K562 (cell line): Measurements from ENCODE around the gene ANKRD13D. TPM values are rescaled to one million over a fixed set of nuclear protein-coding genes. Genes with fewer than 3 reads are reported as not detected.

Experiments used
- ATAC-seq: fragments of 200-7000 bp; cut with Tn5 transposase; 3 replicates; pipeline ENCODE4 v1.9.1; 2020; ENCODE audit warnings: moderate library complexity
- BruUV-seq: library from RNA; stranded (reverse); fragments of 400-500 nt; replicated peaks from 2 replicates; lab custom pipeline; 2021; lab: Mats Ljungman, UMichigan
- CTCF ChIA-PET: fragments of 300-600 bp; formaldehyde crosslinking; extraction: SDS; loops from one replicate; lab custom pipeline; 2021; ENCODE audit warnings: low intra/inter-chr PET ratio; lab: Yijun Ruan, JAX
- POLR2A ChIA-PET: fragments of 300-600, 350-650 bp; sonication (Branson Sonifier 250); formaldehyde crosslinking; extraction: SDS; loops from one replicate; lab custom pipeline; 2021; ENCODE audit warnings: antibody characterized with exemption, inconsistent platforms; lab: Yijun Ruan, JAX
- DNase-seq, 4 experiments: peaks; one replicate each; pipeline versions ENCODE4 v3.0.0 to v3.0.0-alpha.2; 2011 to 2018; ENCODE audit warnings: low spot score in 3 of 4, mixed read lengths in 3 of 4; ENCODE audit errors: extremely low read depth in 1 of 4
- FAIRE-seq: peaks from 2 replicates; lab custom pipeline; 2011; peaks lifted over from hg19 to GRCh38; lab: Jason Lieb, UNC
- H2AFZ ChIP-seq: 2 replicates; pipeline ENCODE4 v1.6.0; 2011; ENCODE audit warnings: low read depth, low read length, control low read depth, inconsistent platforms
- H3K27ac ChIP-seq: fragments of 200-600 bp; 3 replicates; pipeline ENCODE4 v1.8.0; 2011; ENCODE audit warnings: low read depth, mild to moderate bottlenecking, control low read depth, inconsistent platforms, low read length, moderate library complexity, mixed read lengths; ENCODE audit errors: extremely low read depth
- H3K27me3 ChIP-seq, 2 experiments: fragments of 300-600 bp in 1 of 2; 2 replicates in 1 of 2; 3 replicates in 1 of 2; pipeline versions ENCODE4 v1.6.0 to v1.8.0; 2011; ENCODE audit warnings: inconsistent platforms in 2 of 2, low read length in 2 of 2, mild to moderate bottlenecking in 1 of 2, mixed read lengths in 1 of 2, moderate library complexity in 1 of 2; ENCODE audit not compliant: control insufficient read depth in 2 of 2, insufficient read depth in 2 of 2
- H3K36me3 ChIP-seq: fragments of 300-600 bp; 3 replicates; pipeline ENCODE4 v1.8.0; 2011; ENCODE audit warnings: mild to moderate bottlenecking, low read length, inconsistent platforms; ENCODE audit not compliant: control insufficient read depth, insufficient read depth
- H3K4me1 ChIP-seq, 2 experiments: fragments of 200-600 bp in 1 of 2; replicated peaks in 1 of 2; 2 replicates in 1 of 2; 3 replicates in 1 of 2; pipeline versions ENCODE4 v1.5.1 to v1.8.0; 2011; ENCODE audit warnings: inconsistent platforms in 2 of 2, low read length in 2 of 2, mild to moderate bottlenecking in 1 of 2, mixed read lengths in 1 of 2, moderate library complexity in 1 of 2; ENCODE audit not compliant: control insufficient read depth in 2 of 2, insufficient read depth in 2 of 2
- H3K4me2 ChIP-seq: 2 replicates; pipeline ENCODE4 v1.6.1; 2011; ENCODE audit warnings: low read length, control low read depth, inconsistent platforms, mixed read lengths; ENCODE audit not compliant: insufficient read depth
- H3K4me3 ChIP-seq: fragments of 200-600 bp; sonication (generic), shearing (Covaris generic); 2 replicates; pipeline ENCODE4 v1.5.1; 2016; ENCODE audit warnings: control low read depth, inconsistent platforms
- H3K79me2 ChIP-seq: fragments of 200-600 bp; 3 replicates; pipeline ENCODE4 v1.8.0; 2011; ENCODE audit warnings: low read length, inconsistent platforms; ENCODE audit not compliant: control insufficient read depth, insufficient read depth
- H3K9ac ChIP-seq, 2 experiments: 2 replicates each; pipeline versions ENCODE4 v1.6.0 to v1.6.1; 2011; ENCODE audit warnings: low read depth in 2 of 2, low read length in 2 of 2, control low read depth in 1 of 2, inconsistent platforms in 1 of 2, mild to moderate bottlenecking in 1 of 2, mixed read lengths in 1 of 2; ENCODE audit not compliant: insufficient read depth in 1 of 2
- H3K9me1 ChIP-seq: one replicate; pipeline ENCODE4 v1.6.0; 2011; ENCODE audit warnings: inconsistent platforms, mild to moderate bottlenecking, low read length, moderate library complexity; ENCODE audit not compliant: control insufficient read depth, insufficient read depth
- H3K9me3 ChIP-seq: replicated peaks from 2 replicates; pipeline ENCODE4 v1.5.1; 2011; ENCODE audit warnings: low read depth, low read length, inconsistent platforms; ENCODE audit not compliant: control insufficient read depth, insufficient read depth
- H4K20me1 ChIP-seq: replicated peaks from 2 replicates; pipeline ENCODE4 v1.6.1; 2011; ENCODE audit warnings: low read length, inconsistent platforms, mixed read lengths; ENCODE audit not compliant: control insufficient read depth, insufficient read depth
- POLR2G ChIP-seq: fragments of 200-400 bp; formaldehyde crosslinking; IDR thresholded peaks from 2 replicates; pipeline ENCODE4 v1.6.1; 2017; ENCODE audit warnings: low read depth, mild to moderate bottlenecking, antibody characterized with exemption, low read length, moderate library complexity
- ZNF398 ChIP-seq: fragments of 250-450 bp; sonication (Bioruptor Pico); IDR thresholded peaks from 2 replicates; pipeline ENCODE4 v1.8.0; 2021; ENCODE audit warnings: moderate library complexity, mild to moderate bottlenecking, inconsistent platforms
- WGBS: fragments of 100-300 bp; shearing (Covaris generic); methylation state at CpG from one replicate; pipeline ENCODE4 v1.1.6; 2016; ENCODE audit warnings: low coverage, mixed read lengths; ENCODE audit not compliant: insufficient coverage; ENCODE audit errors: missing lambda C conversion rate; 5-methylcytosine and 5-hydroxymethylcytosine counted together
- in situ Hi-C: fragments of 300-500 bp; cut with MboI; formaldehyde crosslinking; loops from 4 replicates; pipeline ENCODE4 v1.15.0; 2018; ENCODE audit warnings: inconsistent platforms, mixed read lengths
- intact Hi-C: fragments of 100-400 bp; cut with micrococcal nuclease; formaldehyde crosslinking; loops from 2 replicates; pipeline ENCODE4 v1.14.2; 2022
- polyA plus RNA-seq, 8 experiments: library from polyadenylated mRNA; depleted of rRNA in 4 of 8; stranded (reverse) in 5 of 8; unstranded in 3 of 8; fragments of >200 nt; fragmentation: Nextera tagmentation in 2 of 8; fragmentation: Illumina TruSeq in 1 of 8; extraction: Ambion mirVana in 2 of 8; extraction: Trizol in 1 of 8; gene quantifications; 2 replicates each; pipeline versions ENCODE4 v1.2.1 to v1.2.3, GENCODE V29; 2011 to 2014; ENCODE audit warnings: inconsistent platforms in 1 of 8, missing spikeins in 1 of 8
- total RNA-seq, 7 experiments: library from RNA; depleted of rRNA in 6 of 7; stranded (reverse); fragments of >200 nt in 6 of 7; fragmentation: Illumina TruSeq in 2 of 7; extraction: Trizol in 2 of 7; gene quantifications; 2 replicates each; pipeline versions ENCODE4 v1.2.1 to v1.2.3, GENCODE V29; 2011 to 2021; ENCODE audit warnings: low replicate concordance in 1 of 7

ANKRD13D gene
- total and polyA plus RNA-seq, 9 of the 15 experiments (the other 6 are each of a cell fraction or from before 2014, with no cell fraction given): 0.94 to 40.9 (median 22.4) TPM

- Histone ChIP-seq H3K9me1 (no peaks in the 10 kb centered on the region), H4K20me1 (no peaks in the 10 kb centered on the region), H3K9ac (peak overlapping the region in 1 of 2 experiments; percentile 93; a peak in 2 of 4 replicates), H3K9me3 (no peaks in the 10 kb centered on the region), H3K36me3 (peaks cover 87% of the 10 kb centered on the region; the same call in 2 of the 3 replicates), H3K4me2 (no peak overlapping the region), H3K4me1 (peaks cover 27 to 77% of the 10 kb centered on the region in 2 experiments), H3K27me3 (no peaks in the 10 kb centered on the region), H3K27ac (peak overlapping the region; percentile 95; the same call in 2 of the 3 replicates), H3K79me2 (peaks cover 53% of the 10 kb centered on the region), H2AFZ (no peak overlapping the region), H3K4me3 (no peak overlapping the region)
- BruUV-seq: no TSS peak
- ChIA-PET CTCF (no interaction called here), POLR2A (interaction anchor here (0.6 to 1.5 kb wide), 4 partner anchors 9 to 37 kb away, joined by 3 to 5 read pairs (median 4); partner anchors contain the start of gene ANKRD13D)
- intact Hi-C loops (no loop called here), in situ Hi-C loops (loop anchor here (5.0 kb wide), 1 partner anchor 33 kb away; no protein-coding TSS in a partner anchor)
- FAIRE-seq: no peak
- DNase-seq: no peak
- WGBS: 98% methylated on average over 14 of the region's 14 CpGs
- no peak for ATAC-seq
- TF ChIP-seq ZNF398 (CRISPR knock-in tag): no peak
- peak; percentile 6; the same call in 1 of the 2 replicates for TF ChIP-seq POLR2G
These were observed 10.0 kb upstream of the ANKRD13D start for GRCh38 chr11:67278939-67279588.
